GM23248 (cell line): ENCODE data around the gene STARD13. TPM values are rescaled to one million over a fixed set of nuclear protein-coding genes. Genes with fewer than 3 reads are reported as not detected.

Experiments used
- DNase-seq: peaks from one replicate; pipeline ENCODE4 v3.0.0-alpha.2; 2015
- H2AFZ ChIP-seq: fragments of 200-600 bp; sonication (generic); 2 replicates; pipeline ENCODE4 v1.6.1; 2016; ENCODE audit warnings: antibody characterized with exemption
- H3F3A ChIP-seq: fragments of 200-600 bp; sonication (generic); 2 replicates; pipeline ENCODE4 v1.6.1; 2016; ENCODE audit warnings: mild to moderate bottlenecking, antibody characterized with exemption, mixed run types; ENCODE audit not compliant: insufficient read depth
- H3K27ac ChIP-seq: fragments of 200-600 bp; sonication (generic); 2 replicates; pipeline ENCODE4 v1.5.1; 2016; ENCODE audit warnings: mild to moderate bottlenecking
- H3K27me3 ChIP-seq: fragments of 200-600 bp; sonication (generic); replicated peaks from 2 replicates; pipeline ENCODE4 v1.6.1; 2016; ENCODE audit warnings: mild to moderate bottlenecking; ENCODE audit not compliant: insufficient read depth
- H3K36me3 ChIP-seq: fragments of 200-600 bp; sonication (generic); 2 replicates; pipeline ENCODE4 v1.6.1; 2016; ENCODE audit warnings: low read depth, mild to moderate bottlenecking
- H3K4me1 ChIP-seq: fragments of 200-600 bp; sonication (generic); 2 replicates; pipeline ENCODE4 v1.6.1; 2016; ENCODE audit warnings: mild to moderate bottlenecking; ENCODE audit not compliant: insufficient read depth
- H3K4me2 ChIP-seq: fragments of 200-600 bp; sonication (generic); one replicate; pipeline ENCODE4 v1.6.1; 2016; ENCODE audit warnings: mild to moderate bottlenecking; ENCODE audit not compliant: unreplicated experiment
- H3K4me3 ChIP-seq: fragments of 200-600 bp; sonication (generic); 2 replicates; pipeline ENCODE4 v1.5.1; 2016; ENCODE audit warnings: mild to moderate bottlenecking
- H3K79me2 ChIP-seq: fragments of 200-600 bp; sonication (generic); 2 replicates; pipeline ENCODE4 v1.6.1; 2016; ENCODE audit warnings: mild to moderate bottlenecking; ENCODE audit not compliant: insufficient read depth
- H3K9ac ChIP-seq: fragments of 200-600 bp; sonication (generic); 2 replicates; pipeline ENCODE4 v1.6.1; 2016; ENCODE audit warnings: mild to moderate bottlenecking
- H3K9me2 ChIP-seq: fragments of 200-600 bp; sonication (generic); 2 replicates; pipeline ENCODE4 v1.6.1; 2016; ENCODE audit warnings: mixed run types, mild to moderate bottlenecking, moderate library complexity; ENCODE audit not compliant: insufficient read depth
- H3K9me3 ChIP-seq: fragments of 200-600 bp; sonication (generic); one replicate; pipeline ENCODE4 v1.6.1; 2017; ENCODE audit warnings: low read depth
- H4K20me1 ChIP-seq: fragments of 200-600 bp; sonication (generic); 2 replicates; pipeline ENCODE4 v1.6.0; 2016; ENCODE audit not compliant: insufficient read depth
- EZH2 ChIP-seq: fragments of 200-600 bp; sonication (generic); IDR thresholded peaks from 2 replicates; pipeline ENCODE4 v1.6.1; 2018; ENCODE audit warnings: antibody characterized with exemption, mild to moderate bottlenecking; ENCODE audit not compliant: insufficient read depth, poor library complexity, severe bottlenecking
- EZH2phosphoT487 ChIP-seq: fragments of 200-600 bp; sonication (generic); IDR thresholded peaks from 2 replicates; pipeline ENCODE4 v1.6.1; 2018; ENCODE audit warnings: antibody characterized with exemption, moderate library complexity, mild to moderate bottlenecking, low read depth; ENCODE audit not compliant: insufficient read depth
- WGBS, 2 experiments: methylation state at CpG; one replicate each; pipeline ENCODE4 v1.1.6; 2015 to 2017; ENCODE audit warnings: low lambda C conversion rate in 2 of 2, low coverage in 1 of 2; ENCODE audit errors: missing lambda C conversion rate in 2 of 2; 5-methylcytosine and 5-hydroxymethylcytosine counted together
- in situ Hi-C: fragments of 300-500 bp; cut with MboI; formaldehyde crosslinking; loops from 2 replicates; pipeline ENCODE4 v1.15.0; 2020
- polyA plus RNA-seq: library from polyadenylated mRNA; unstranded; fragments of >200 nt; fragmentation: Nextera tagmentation; extraction: Ambion mirVana; gene quantifications from 2 replicates; pipeline ENCODE4 v1.2.1, GENCODE V29; 2016
- total RNA-seq: library from RNA; depleted of rRNA; stranded (reverse); fragments of >200 nt; shearing (Covaris generic); gene quantifications from 2 replicates; pipeline ENCODE4 v1.2.3, GENCODE V29; 2014

Gene STARD13
- total and polyA plus RNA-seq, 2 experiments from 2014 or later = 13.8 to 16.6 TPM

GRCh38 chr13:33258808-33259193 lies 26.8 kb downstream of the STARD13 start:
- peaks cover 52% of the 10 kb centered on the region for H3F3A ChIP-seq
- no peak overlapping the region for H2AFZ ChIP-seq
- peaks cover 51% of the 10 kb centered on the region for H3K4me1 ChIP-seq
- H3K36me3 ChIP-seq = no peaks in the 10 kb centered on the region; the same call in 1 of the 2 replicates
- TF ChIP-seq EZH2 (no peak), EZH2phosphoT487 (no peak)
- peak overlapping the region; percentile 86 for H3K27ac ChIP-seq
- H3K79me2 ChIP-seq = peaks cover 99% of the 10 kb centered on the region
- no peaks in the 10 kb centered on the region for H4K20me1 ChIP-seq
- peak overlapping the region; percentile 57 for H3K9ac ChIP-seq
- H3K27me3 ChIP-seq = no peaks in the 10 kb centered on the region
- no peak overlapping the region for H3K4me3 ChIP-seq
- DNase-seq = peak; percentile 65
- in situ Hi-C loops = no loop called here
- H3K9me2 ChIP-seq = no peaks in the 10 kb centered on the region
- H3K4me2 ChIP-seq = peak overlapping the region; percentile 27
- no peaks in the 10 kb centered on the region for H3K9me3 ChIP-seq

- Histone ChIP-seq H3K79me2 (peaks cover 99% of the 10 kb centered on the region), H3K27ac (peak overlapping the region; percentile 86), H3K4me1 (peaks cover 44% of the 10 kb centered on the region), H2AFZ (no peak overlapping the region), H3F3A (peaks cover 50% of the 10 kb centered on the region), H3K4me2 (peak overlapping the region; percentile 27), H3K9ac (peak overlapping the region; percentile 57), H3K9me2 (no peaks in the 10 kb centered on the region), H3K27me3 (no peaks in the 10 kb centered on the region), H3K9me3 (no peaks in the 10 kb centered on the region), H3K4me3 (peak overlapping the region; percentile 20; the same call in 1 of the 2 replicates), H4K20me1 (no peaks in the 10 kb centered on the region), H3K36me3 (no peaks in the 10 kb centered on the region; the same call in 1 of the 2 replicates)
- peak; percentile 75 for DNase-seq
- TF ChIP-seq EZH2phosphoT487 (no peak), EZH2 (no peak)
- in situ Hi-C loops = no loop called here
- 41 to 43% methylated on average over 7 of the region's 7 CpGs for WGBS, 2 experiments
Observed at GRCh38 chr13:33257841-33258807, 27.4 kb downstream of the STARD13 start.

DNA sequence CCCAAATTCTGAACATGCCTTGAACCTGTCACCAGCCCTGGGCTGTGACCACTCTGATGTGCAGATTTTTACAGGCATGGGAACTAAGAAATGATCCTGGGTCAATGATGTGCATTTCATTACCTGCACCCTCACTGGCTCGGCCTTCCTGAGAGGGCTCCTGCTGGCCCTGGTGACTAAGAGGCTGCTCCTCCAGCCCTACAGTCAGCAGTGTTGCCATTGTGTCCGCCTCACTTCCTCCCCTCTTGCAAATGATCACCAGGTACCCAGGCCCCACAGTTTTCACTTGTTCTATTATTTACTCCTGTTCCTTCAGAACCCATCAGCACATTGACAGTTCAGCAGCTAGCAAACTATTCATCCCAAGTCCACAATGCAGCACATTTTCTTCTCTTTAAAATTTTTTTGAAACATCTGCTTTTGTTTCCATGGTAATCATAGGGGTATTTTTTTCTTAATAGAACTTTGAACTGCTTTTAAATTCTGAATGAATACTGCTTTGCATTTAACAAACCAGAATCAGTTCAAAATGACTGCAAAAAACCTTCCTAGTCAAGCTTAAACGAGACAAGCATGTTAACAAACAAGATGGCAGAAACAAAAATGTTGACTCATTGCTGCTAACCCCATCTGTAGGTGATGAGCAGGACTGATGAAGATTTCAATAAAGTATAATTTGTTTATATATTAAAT lies 29.3 kb downstream of the STARD13 start:
- Histone ChIP-seq H3K27ac (peak overlapping the region; percentile 86; the same call in 1 of the 2 replicates), H3K4me2 (no peak overlapping the region), H3K27me3 (no peaks in the 10 kb centered on the region), H3K4me1 (peaks cover 40% of the 10 kb centered on the region), H3K9me3 (no peaks in the 10 kb centered on the region), H3K79me2 (peaks cover 99% of the 10 kb centered on the region), H3K36me3 (no peaks in the 10 kb centered on the region; the same call in 1 of the 2 replicates), H3F3A (peaks cover 52% of the 10 kb centered on the region), H3K4me3 (no peak overlapping the region), H2AFZ (no peak overlapping the region), H3K9me2 (no peaks in the 10 kb centered on the region), H3K9ac (no peak overlapping the region), H4K20me1 (no peaks in the 10 kb centered on the region)
- in situ Hi-C loops = no loop called here
- 78 to 79% methylated on average over 3 of the region's 3 CpGs for WGBS, 2 experiments
- TF ChIP-seq EZH2phosphoT487 = no peak
- no peak for TF ChIP-seq EZH2
- DNase-seq = no peak

GRCh38 chr13:33252135-33252534 lies 33.4 kb downstream of the STARD13 start:
- Histone ChIP-seq H3K27ac (peak overlapping the region; percentile 73), H3K9me2 (no peaks in the 10 kb centered on the region), H2AFZ (no peak overlapping the region), H3K9ac (no peak overlapping the region), H3F3A (peaks cover 48% of the 10 kb centered on the region), H3K9me3 (no peaks in the 10 kb centered on the region), H3K4me3 (no peak overlapping the region), H4K20me1 (no peaks in the 10 kb centered on the region), H3K36me3 (0 out of 2 replicates have a peak, but pooled peaks cover 3% of the 10 kb centered on the region), H3K79me2 (peaks cover 95% of the 10 kb centered on the region), H3K27me3 (no peaks in the 10 kb centered on the region), H3K4me1 (peaks cover 45% of the 10 kb centered on the region), H3K4me2 (peak overlapping the region; percentile 63)
- TF ChIP-seq EZH2 = no peak
- 88 to 89% methylated on average over 4 of the region's 4 CpGs for WGBS, 2 experiments
- in situ Hi-C loops = no loop called here
- DNase-seq = no peak
